Naive thymus-derived CD4-positive, alpha-beta T cell (primary cell): ENCODE data around the gene CD69. TPM values are rescaled to one million over a fixed set of nuclear protein-coding genes. Genes with fewer than 3 reads are reported as not detected.

ENCODE experiments used
- ATAC-seq: fragments of 150-1000 bp; cut with Tn5 transposase; 2 replicates; pipeline ENCODE4 v1.10.0; 2021; ENCODE audit warnings: mild to moderate bottlenecking, moderate library complexity
- CTCF ChIA-PET: fragments of 350-600 bp; sonication (Branson Sonifier 250); formaldehyde crosslinking; loops from one replicate; lab custom pipeline; 2021; ENCODE audit warnings: antibody characterized with exemption; lab: Charles Lee
- POLR2A ChIA-PET: fragments of 350-600 bp; sonication (Branson Sonifier 250); formaldehyde crosslinking; loops from one replicate; lab custom pipeline; 2021; ENCODE audit warnings: antibody characterized with exemption, inconsistent platforms; lab: Charles Lee
- DNase-seq, 9 donors: peaks; one replicate each; pipeline versions ENCODE4 v3.0.0 to v3.0.0-alpha.2; 2020 to 2022; ENCODE audit warnings: mixed read lengths in 1 of 9
- H3K27ac ChIP-seq: one replicate; pipeline ENCODE4 v1.7.0; 2013; ENCODE audit warnings: mild to moderate bottlenecking, low read depth, low read length, moderate library complexity
- H3K27me3 ChIP-seq, 2 donors: one replicate each; pipeline ENCODE4 v1.7.0; 2013; ENCODE audit warnings: low read length in 2 of 2, mild to moderate bottlenecking in 2 of 2, moderate library complexity in 2 of 2; ENCODE audit not compliant: control insufficient read depth in 2 of 2, insufficient read depth in 2 of 2
- H3K36me3 ChIP-seq, 3 experiments: 1 replicate in 2 of 3; 2 replicates in 1 of 3; pipeline ENCODE4 v1.7.0; 2013; ENCODE audit warnings: low read length in 3 of 3, mild to moderate bottlenecking in 3 of 3, moderate library complexity in 1 of 3; ENCODE audit not compliant: insufficient read depth in 3 of 3, control insufficient read depth in 2 of 3
- H3K4me1 ChIP-seq, 2 donors: one replicate each; pipeline ENCODE4 v1.7.0; 2013; ENCODE audit warnings: low read length in 2 of 2, mild to moderate bottlenecking in 2 of 2, moderate library complexity in 1 of 2; ENCODE audit not compliant: control insufficient read depth in 2 of 2, insufficient read depth in 2 of 2
- H3K4me3 ChIP-seq: 2 replicates; pipeline ENCODE4 v1.7.0; 2013; ENCODE audit warnings: mild to moderate bottlenecking, low read length
- H3K9me3 ChIP-seq, 3 experiments: 1 replicate in 2 of 3; 2 replicates in 1 of 3; pipeline ENCODE4 v1.7.0; 2013; ENCODE audit warnings: low read length in 3 of 3; ENCODE audit not compliant: control insufficient read depth in 2 of 3
- H3K27ac Mint-ChIP-seq, 9 donors: one replicate each; pipeline ENCODE4 v1.8.0; 2020 to 2022; ENCODE audit warnings: mixed read lengths in 9 of 9, mild to moderate bottlenecking in 8 of 9, moderate library complexity in 5 of 9, inconsistent platforms in 2 of 9
- H3K27me3 Mint-ChIP-seq, 5 donors: one replicate each; pipeline ENCODE4 v1.8.0; 2021 to 2022; ENCODE audit warnings: mixed read lengths in 5 of 5, mild to moderate bottlenecking in 1 of 5
- H3K36me3 Mint-ChIP-seq, 5 donors: one replicate each; pipeline ENCODE4 v1.8.0; 2020 to 2022; ENCODE audit warnings: mixed read lengths in 5 of 5, mild to moderate bottlenecking in 3 of 5, inconsistent platforms in 1 of 5
- H3K4me1 Mint-ChIP-seq, 7 donors: one replicate each; pipeline ENCODE4 v1.8.0; 2020 to 2022; ENCODE audit warnings: mixed read lengths in 7 of 7, mild to moderate bottlenecking in 3 of 7, inconsistent platforms in 1 of 7
- H3K4me3 Mint-ChIP-seq, 10 donors: one replicate each; pipeline ENCODE4 v1.8.0; 2020 to 2022; ENCODE audit warnings: mild to moderate bottlenecking in 10 of 10, mixed read lengths in 10 of 10, moderate library complexity in 6 of 10, inconsistent platforms in 2 of 10
- H3K9me3 Mint-ChIP-seq, 11 donors: one replicate each; pipeline ENCODE4 v1.8.0; 2020 to 2022; ENCODE audit warnings: mixed read lengths in 11 of 11, mild to moderate bottlenecking in 4 of 11, inconsistent platforms in 1 of 11, moderate library complexity in 1 of 11
- intact Hi-C, 2 donors: fragments of 100-400 bp; cut with micrococcal nuclease; formaldehyde crosslinking; loops; one replicate each; pipeline ENCODE4 v1.15.1; 2023
- polyA plus RNA-seq, 2 donors: library from polyadenylated mRNA; unstranded; fragments of 300-500 nt; fragmentation: Illumina TruSeq; gene quantifications; one replicate each; pipeline ENCODE4 v1.2.3, GENCODE V29; 2021
- total RNA-seq, 6 experiments: library from RNA in 5 of 6; stranded (reverse) in 5 of 6; gene quantifications; 1 replicate in 5 of 6; 2 replicates in 1 of 6; pipeline ENCODE4 v1.2.3 and lab custom pipeline; 2021 to 2026

The CD69 gene
- total and polyA plus RNA-seq, 7 experiments from 2014 or later: 25.8 to 588 (median 125) TPM

GRCh38 chr12:9773216-9773877 is 12.6 kb upstream of the CD69 start:
- peaks cover 0 to 9% (median 0%) of the 10 kb centered on the region in 11 donors for H3K9me3 Mint-ChIP-seq
- ATAC-seq (peak; percentile 78), DNase-seq (peak in 4 of 9 donors; percentile 41 to 70 (median 63))
- intact Hi-C loops: loop anchor here in 1 of 2 donors (1.0 kb wide), 3 partner anchors 8 to 20 kb away; no protein-coding TSS in a partner anchor
- peaks cover 0 to 14% (median 0%) of the 10 kb centered on the region in 5 donors for H3K36me3 Mint-ChIP-seq
- H3K4me3 ChIP-seq: peak overlapping the region; percentile 29
- H3K4me3 Mint-ChIP-seq: peak overlapping the region; percentile 4 to 78 (median 70)
- no peaks in the 10 kb centered on the region for H3K9me3 ChIP-seq
- no peaks in the 10 kb centered on the region for H3K36me3 ChIP-seq
- no peaks in the 10 kb centered on the region for H3K27me3 Mint-ChIP-seq
- no peak overlapping the region for H3K27ac ChIP-seq
- ChIA-PET CTCF (interaction anchor here (0.6 to 3.5 kb wide), 4 partner anchors 23 to 1116 kb away, joined by 3 to 12 read pairs (median 6); no protein-coding TSS in a partner anchor), POLR2A (interaction anchor here (0.5 to 7.9 kb wide), 6 partner anchors 15 to 159 kb away, joined by 3 to 106 read pairs (median 5); partner anchors contain the start of gene CD69)
- H3K27ac Mint-ChIP-seq: peak overlapping the region; percentile 36 to 87 (median 73)
- peaks cover 46 to 91% (median 81%) of the 10 kb centered on the region in 7 donors for H3K4me1 Mint-ChIP-seq
- peaks cover 40 to 46% of the 10 kb centered on the region in 2 donors for H3K4me1 ChIP-seq
- no peaks in the 10 kb centered on the region for H3K27me3 ChIP-seq

GRCh38 chr12:9763025-9763424 is 2.3 kb upstream of the CD69 start:
- Mint-ChIP-seq H3K27ac (peak overlapping the region in 7 of 9 donors; percentile 31 to 100 (median 99)), H3K9me3 (peaks cover 0 to 4% (median 0%) of the 10 kb centered on the region in 11 donors), H3K4me3 (peak overlapping the region in 1 of 10 donors; percentile 19), H3K27me3 (no peaks in the 10 kb centered on the region), H3K36me3 (peaks cover 0 to 19% (median 5%) of the 10 kb centered on the region in 5 donors), H3K4me1 (peaks cover 23 to 58% (median 53%) of the 10 kb centered on the region in 7 donors)
- H3K27ac ChIP-seq: peak overlapping the region; percentile 98
- H3K4me3 ChIP-seq: no peak overlapping the region
- DNase-seq: peak in 6 of 9 donors; percentile 49 to 69 (median 58)
- no peaks in the 10 kb centered on the region for H3K9me3 ChIP-seq
- POLR2A ChIA-PET: interaction anchor here (0.6 to 19.3 kb wide), 8 partner anchors 7 to 156 kb away, joined by 4 to 433 read pairs (median 87); partner anchors contain the start of genes CLEC2B and CLEC2D
- CTCF ChIA-PET: interaction anchor here (5.9 to 19.4 kb wide), 2 partner anchors 12 to 36 kb away, joined by 84 to 616 read pairs; no protein-coding TSS in a partner anchor
- H3K36me3 ChIP-seq: peaks cover 0 to 3% (median 0%) of the 10 kb centered on the region in 3 experiments
- intact Hi-C loops: no loop called here
- no peaks in the 10 kb centered on the region for H3K27me3 ChIP-seq
- H3K4me1 ChIP-seq: peaks cover 30 to 37% of the 10 kb centered on the region in 2 donors
- ATAC-seq: no peak

GRCh38 chr12:9762369-9762768 is 1.7 kb upstream of the CD69 start:
- H3K27me3 Mint-ChIP-seq: no peaks in the 10 kb centered on the region
- peak overlapping the region; percentile 98 for H3K27ac ChIP-seq
- peaks cover 0 to 3% (median 0%) of the 10 kb centered on the region in 3 experiments for H3K36me3 ChIP-seq
- H3K27ac Mint-ChIP-seq: peak overlapping the region; percentile 70 to 100 (median 100)
- DNase-seq: no peak
- intact Hi-C loops: no loop called here
- no peak for ATAC-seq
- peaks cover 0 to 4% (median 0%) of the 10 kb centered on the region in 11 donors for H3K9me3 Mint-ChIP-seq
- CTCF ChIA-PET: interaction anchor here (0.6 to 19.4 kb wide), 4 partner anchors 12 to 802 kb away, joined by 3 to 616 read pairs (median 44); no protein-coding TSS in a partner anchor
- H3K9me3 ChIP-seq: no peaks in the 10 kb centered on the region
- H3K4me3 Mint-ChIP-seq: peak overlapping the region; percentile 9 to 99 (median 90)
- H3K36me3 Mint-ChIP-seq: peaks cover 0 to 24% (median 5%) of the 10 kb centered on the region in 5 donors
- H3K27me3 ChIP-seq: no peaks in the 10 kb centered on the region
- H3K4me3 ChIP-seq: peak overlapping the region; percentile 19
- H3K4me1 Mint-ChIP-seq: peaks cover 25 to 58% (median 51%) of the 10 kb centered on the region in 7 donors
- POLR2A ChIA-PET: interaction anchor here (0.6 to 19.3 kb wide), 11 partner anchors 8 to 376 kb away, joined by 3 to 433 read pairs (median 43); partner anchors contain the start of genes CLEC2B and CLEC2D
- peaks cover 30 to 38% of the 10 kb centered on the region in 2 donors for H3K4me1 ChIP-seq

GRCh38 chr12:9761419-9761781 is 699 bp upstream of the CD69 start:
- no peaks in the 10 kb centered on the region for H3K9me3 ChIP-seq
- POLR2A ChIA-PET: interaction anchor here (0.8 to 19.3 kb wide), 21 partner anchors 9 to 377 kb away, joined by 3 to 433 read pairs (median 7); partner anchors contain the start of genes CLEC2B and CLEC2D
- Mint-ChIP-seq H3K27ac (peak overlapping the region; percentile 97 to 100 (median 100)), H3K4me3 (peak overlapping the region; percentile 87 to 99 (median 97)), H3K27me3 (no peaks in the 10 kb centered on the region), H3K9me3 (peaks cover 0 to 2% (median 0%) of the 10 kb centered on the region in 11 donors), H3K4me1 (peaks cover 27 to 60% (median 52%) of the 10 kb centered on the region in 7 donors), H3K36me3 (peaks cover 2 to 30% (median 5%) of the 10 kb centered on the region in 5 donors)
- peaks cover 0 to 4% (median 4%) of the 10 kb centered on the region in 3 experiments for H3K36me3 ChIP-seq
- CTCF ChIA-PET: interaction anchor here (1.1 to 19.4 kb wide), 6 partner anchors 11 to 127 kb away, joined by 3 to 616 read pairs (median 4); no protein-coding TSS in a partner anchor
- peaks cover 30 to 46% of the 10 kb centered on the region in 2 donors for H3K4me1 ChIP-seq
- intact Hi-C loops: loop anchor here (1.0 to 2.0 kb wide), 3 partner anchors 20 to 961 kb away; partner anchors contain the start of gene YBX3 (in 1 of the 2)
- peak overlapping the region; percentile 98 for H3K27ac ChIP-seq
- ATAC-seq (peak; percentile 45), DNase-seq (peak in 7 of 9 donors; percentile 70 to 89 (median 82))
- H3K27me3 ChIP-seq: no peaks in the 10 kb centered on the region
- H3K4me3 ChIP-seq: peak overlapping the region; percentile 70

- intact Hi-C loops: loop anchor here (1.0 to 2.0 kb wide), 5 partner anchors 37 to 963 kb away; partner anchors contain the start of genes CLEC2B (in 1 of the 2), CLEC2D (in 1 of the 2) and YBX3 (in 1 of the 2)
Measured at GRCh38 chr12:9760120-9760519, 581 bp downstream of the CD69 start.

More at GRCh38 chr12:9760120-9760519, 581 bp downstream of the CD69 start:
- no peaks in the 10 kb centered on the region for H3K27me3 Mint-ChIP-seq
- H3K27me3 ChIP-seq: no peaks in the 10 kb centered on the region
- peaks cover 4 to 15% (median 15%) of the 10 kb centered on the region in 3 experiments for H3K36me3 ChIP-seq
- H3K4me1 Mint-ChIP-seq: peaks cover 36 to 65% (median 54%) of the 10 kb centered on the region in 7 donors
- peak overlapping the region; percentile 97 to 100 (median 100) for H3K27ac Mint-ChIP-seq
- no peaks in the 10 kb centered on the region for H3K9me3 ChIP-seq
- POLR2A ChIA-PET: interaction anchor here (1.0 to 19.3 kb wide), 16 partner anchors 10 to 453 kb away, joined by 3 to 433 read pairs (median 10); partner anchors contain the start of genes CLEC2B and CLEC2D
- peaks cover 0 to 2% (median 0%) of the 10 kb centered on the region in 11 donors for H3K9me3 Mint-ChIP-seq
- ATAC-seq (no peak), DNase-seq (peak in 4 of 9 donors; percentile 46 to 54 (median 50))
- peaks cover 35 to 50% of the 10 kb centered on the region in 2 donors for H3K4me1 ChIP-seq
- H3K27ac ChIP-seq: peak overlapping the region; percentile 98
- peak overlapping the region; percentile 70 for H3K4me3 ChIP-seq
- peaks cover 8 to 38% (median 13%) of the 10 kb centered on the region in 5 donors for H3K36me3 Mint-ChIP-seq
- H3K4me3 Mint-ChIP-seq: peak overlapping the region; percentile 87 to 99 (median 97)
- CTCF ChIA-PET: interaction anchor here (0.5 to 19.4 kb wide), 6 partner anchors 10 to 250 kb away, joined by 3 to 616 read pairs (median 8); no protein-coding TSS in a partner anchor
